Stimulated activated CD8-positive, alpha-beta memory T cell treated with anti-CD3 and anti-CD28 coated beads, Interleukin-15, amount 100 ng/mL, for 24 hours (primary cell): ENCODE data around the gene ARMH3.
A peak's percentile ranks its signal among the peaks of the same experiment; 100 is the strongest.

ENCODE experiments used
- DNase-seq: peaks from one replicate; pipeline ENCODE4 v3.0.0-alpha.2; 2020; ENCODE audit warnings: low read depth

ARMH3 gene

GRCh38 chr10:101857802-101858476 lies 198.0 kb downstream of the ARMH3 start:
- DNase-seq, result no peak

DNA sequence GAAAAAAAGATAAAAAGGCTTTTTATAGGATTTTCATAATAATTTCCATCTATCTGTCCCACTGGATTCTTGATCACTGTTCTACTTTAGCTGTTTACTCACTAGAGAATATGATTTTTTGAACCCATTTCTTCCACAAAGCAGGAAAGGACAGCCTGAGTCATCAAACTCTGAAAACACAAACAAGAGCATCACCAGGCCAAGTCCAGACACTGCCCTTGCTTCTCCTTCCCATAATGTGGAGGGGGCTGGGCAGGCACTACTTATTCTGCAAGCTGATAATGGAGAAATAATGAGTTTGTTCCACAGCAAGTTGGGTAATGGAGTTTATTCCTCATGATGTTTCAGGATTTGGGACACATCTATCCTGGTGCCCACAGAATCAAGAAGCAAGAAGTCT lies 199.3 kb downstream of the ARMH3 start:
- no peak for DNase-seq

DNA sequence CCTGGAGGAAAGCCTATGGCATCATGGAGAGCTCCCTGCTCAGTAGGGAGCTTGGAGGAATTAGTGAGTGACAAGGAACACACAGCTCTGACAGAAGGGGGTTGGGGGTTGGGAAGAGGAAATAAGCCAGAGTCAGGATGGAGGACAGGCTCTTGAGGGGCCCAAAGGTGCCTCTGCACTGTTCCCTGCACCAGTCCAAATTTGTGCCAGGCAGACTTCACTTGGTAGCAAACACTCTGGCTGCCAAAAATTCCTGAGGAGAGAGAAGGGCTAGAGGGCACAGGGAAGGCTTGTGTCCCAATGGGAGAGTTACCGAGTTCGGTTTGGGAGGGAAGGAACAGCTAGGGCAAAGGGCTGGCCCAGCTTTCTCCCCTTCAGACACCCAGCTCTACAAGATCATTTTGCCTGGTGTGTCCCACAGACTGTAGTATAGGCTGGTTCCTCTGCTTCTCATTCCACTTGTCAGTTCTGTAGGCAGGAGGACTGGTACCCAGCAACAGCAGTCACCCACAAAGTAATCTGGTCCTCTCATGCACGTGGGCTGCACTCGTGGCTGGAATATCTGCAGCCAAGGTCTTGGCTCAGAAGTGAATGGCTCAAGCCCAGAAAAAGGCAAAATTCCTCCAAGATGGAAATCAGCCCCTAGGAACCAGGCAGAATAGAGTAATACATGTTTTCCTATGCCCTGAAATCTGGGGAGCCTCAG lies 204.4 kb downstream of the ARMH3 start:
- no peak for DNase-seq

DNA sequence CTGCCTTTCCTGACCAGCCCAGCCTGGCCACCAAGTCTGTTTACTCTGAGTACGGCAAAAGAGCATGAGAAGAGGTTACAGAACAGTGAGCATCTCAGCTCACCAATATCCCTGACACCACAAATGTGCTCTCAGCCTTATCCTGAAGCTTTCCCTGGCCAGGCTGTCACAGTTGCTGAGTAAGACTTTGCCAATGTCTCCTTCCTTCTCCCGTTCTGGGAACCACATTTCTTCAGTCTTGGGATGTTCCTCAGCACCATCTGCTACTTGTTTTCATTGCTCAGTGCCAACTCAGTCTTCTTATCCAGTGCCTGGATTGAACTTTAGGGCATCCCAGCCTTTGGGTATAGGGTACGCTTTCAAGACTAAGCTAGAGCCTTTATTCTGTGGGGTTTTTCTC lies 205.2 kb downstream of the ARMH3 start:
- DNase-seq, result no peak

DNA sequence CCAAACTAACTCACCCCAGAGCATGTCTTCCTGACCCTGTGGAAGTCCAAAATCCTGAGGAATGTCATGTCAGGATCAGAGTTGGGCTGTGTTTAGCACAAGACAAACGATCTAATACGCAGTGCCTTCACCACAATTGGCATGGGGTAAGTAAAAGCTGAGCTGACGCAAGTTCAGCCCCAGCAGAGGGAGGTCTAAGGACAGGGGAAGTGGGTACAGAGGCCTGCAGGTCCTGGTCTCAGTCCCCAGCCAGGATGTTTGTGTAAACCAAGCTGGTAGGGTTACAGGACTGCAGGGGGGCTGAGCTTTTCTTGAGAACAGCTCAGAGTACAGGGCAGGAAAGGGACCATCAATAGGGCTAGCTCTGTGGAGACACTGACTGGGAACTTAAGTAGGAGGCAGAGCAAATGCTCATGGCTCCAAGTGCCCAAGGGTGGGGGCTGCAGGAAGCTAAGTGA lies 207.1 kb downstream of the ARMH3 start:
- DNase-seq, result no peak

DNA sequence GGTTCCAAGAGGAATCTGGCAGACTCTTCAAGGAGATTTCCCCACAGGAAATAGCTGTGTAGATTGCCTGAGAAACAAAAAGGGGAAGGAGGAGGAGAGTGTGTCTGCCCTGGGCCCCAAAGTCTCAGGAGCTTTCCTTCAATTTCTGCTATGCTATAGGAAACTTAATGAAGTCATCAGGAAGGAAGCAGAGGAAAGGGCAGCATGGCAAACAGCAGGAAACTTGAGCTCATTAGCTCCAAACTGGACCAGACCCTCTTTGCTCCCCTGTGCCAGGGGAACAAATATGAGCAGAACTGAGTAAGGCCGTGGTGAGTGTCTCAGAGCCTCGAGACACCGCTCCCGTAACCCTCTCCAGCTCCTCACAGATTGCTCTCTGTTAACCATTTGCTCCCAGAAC lies 207.6 kb downstream of the ARMH3 start:
- DNase-seq, result no peak

GRCh38 chr10:101845893-101846292 lies 210.1 kb downstream of the ARMH3 start:
- no peak for DNase-seq

- no peak for DNase-seq
Measured at GRCh38 chr10:101843032-101844021, 212.6 kb downstream of the ARMH3 start, which contains the start of gene KCNIP2. Gene KCNIP2, minus strand, starts transcription at chr10:101843800. Its CDS starts 232 bp downstream, at chr10:101843568.

GRCh38 chr10:101841826-101842225 lies 214.1 kb downstream of the ARMH3 start:
- no peak for DNase-seq

DNA sequence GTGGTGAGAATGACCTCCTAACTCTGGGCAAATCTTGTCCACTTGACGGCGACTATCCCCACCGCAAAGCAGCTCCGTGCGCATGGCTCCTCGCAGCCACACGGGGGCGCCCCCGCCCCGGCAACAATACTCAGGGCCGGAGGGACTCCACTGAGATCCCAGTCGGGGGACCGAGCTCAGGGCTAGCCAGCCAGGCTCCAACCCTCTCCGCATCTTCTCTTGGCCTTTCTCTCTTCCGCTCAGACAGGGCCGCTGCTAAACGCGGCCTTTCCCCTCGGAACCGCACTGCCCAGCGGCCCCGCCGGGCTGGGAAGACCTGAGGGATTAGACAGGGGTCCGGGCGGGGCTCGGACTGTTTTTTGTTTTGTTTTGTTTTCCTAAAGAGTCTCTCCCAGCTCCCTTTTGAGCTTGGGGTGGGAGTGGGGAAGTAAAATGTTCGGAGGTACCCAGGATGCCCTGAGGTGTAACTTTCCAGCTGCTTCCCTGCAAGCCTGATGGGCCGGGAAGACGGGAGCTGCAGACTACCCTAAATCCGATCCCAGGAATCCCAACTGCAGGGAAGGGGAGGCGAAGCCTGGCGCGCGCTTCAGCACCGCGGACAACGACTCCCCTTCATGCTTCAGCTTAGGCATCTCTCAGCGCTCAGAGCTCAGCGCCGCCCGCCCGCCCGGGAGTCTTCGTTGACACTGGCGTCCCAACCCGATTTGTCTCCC lies 215.1 kb downstream of the ARMH3 start:
- peak; percentile 60 for DNase-seq

DNA sequence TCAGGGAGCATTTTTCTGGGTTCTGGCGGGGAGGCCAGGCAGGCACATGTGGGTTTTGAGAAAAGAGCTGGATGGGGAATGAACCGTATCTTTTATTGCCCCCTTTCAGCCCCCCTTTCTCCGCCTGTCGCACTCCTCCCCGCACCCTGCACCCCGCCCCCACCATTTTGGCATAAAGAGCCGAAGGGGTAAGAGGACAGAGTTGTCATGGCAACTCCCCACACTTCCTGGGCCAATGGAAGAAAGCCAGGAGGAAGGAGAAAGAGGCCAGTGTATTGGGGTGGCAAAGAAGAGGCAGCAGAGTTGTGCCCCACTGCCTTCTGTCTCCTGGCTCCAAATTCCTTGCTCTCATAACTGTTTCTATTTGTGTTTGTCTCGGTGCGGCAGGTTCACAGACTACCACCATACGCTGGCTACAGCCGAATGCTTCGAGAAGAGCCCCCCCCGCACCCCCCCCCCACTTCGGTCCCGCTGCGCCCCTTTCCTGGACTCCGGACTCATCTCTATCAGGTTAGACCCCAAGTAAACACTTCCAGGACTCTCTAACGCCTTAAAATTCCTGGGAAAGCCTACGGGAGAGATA lies 215.8 kb downstream of the ARMH3 start:
- DNase-seq, result no peak

DNA sequence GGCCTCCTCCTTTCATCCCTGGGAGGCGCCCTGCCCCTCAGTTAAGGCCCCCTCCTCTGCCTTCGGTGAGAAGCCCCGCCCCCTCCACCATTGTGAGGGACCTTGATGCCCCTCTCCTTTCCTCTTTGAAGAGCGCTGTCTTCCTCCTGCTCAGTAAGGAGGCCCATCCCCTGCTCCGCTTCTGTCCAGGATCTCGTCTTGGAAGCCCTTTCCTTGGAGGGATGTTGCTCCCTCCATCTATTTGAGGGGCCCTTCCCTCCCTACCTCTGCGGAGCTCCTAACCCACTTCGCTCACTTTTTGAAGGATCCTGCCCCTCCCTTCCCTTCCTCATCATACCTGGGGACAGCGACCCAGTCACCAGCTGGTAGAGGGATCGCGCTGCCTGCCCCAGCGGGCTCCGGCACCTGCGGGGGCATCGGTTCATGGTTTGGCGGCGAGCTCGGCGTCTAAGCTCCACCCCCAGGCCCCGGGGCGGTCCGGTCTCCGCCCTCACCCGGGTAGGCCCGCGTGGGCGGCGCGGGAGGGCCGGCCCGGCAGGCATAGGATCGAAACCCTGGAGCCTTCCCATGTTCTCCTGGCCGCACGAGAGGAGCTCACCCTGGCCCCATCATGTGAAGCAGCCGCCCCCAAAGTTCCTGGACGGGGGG lies 216.4 kb downstream of the ARMH3 start:
- peak; percentile 27 for DNase-seq

DNA sequence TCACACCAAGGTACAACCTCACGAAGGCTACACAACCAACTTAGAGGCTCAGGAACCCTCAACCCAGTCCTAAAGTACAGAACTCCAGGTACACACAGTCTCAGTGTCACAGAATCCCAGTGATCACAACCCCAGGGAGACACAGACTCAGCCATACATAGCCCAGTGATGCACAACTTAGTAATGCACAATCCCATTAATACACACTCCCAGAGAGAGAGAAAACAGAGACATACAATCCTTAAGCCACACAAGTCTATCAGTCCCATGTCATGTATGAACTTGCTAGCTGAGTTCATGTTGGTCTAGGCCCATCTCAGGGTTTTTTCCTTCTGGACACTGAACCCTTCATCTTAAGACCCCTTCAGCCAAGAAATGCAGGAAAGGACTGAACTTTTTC lies 217.0 kb downstream of the ARMH3 start:
- no peak for DNase-seq

- DNase-seq, result no peak
Measured at GRCh38 chr10:101838416-101838970, 217.5 kb downstream of the ARMH3 start.

DNA sequence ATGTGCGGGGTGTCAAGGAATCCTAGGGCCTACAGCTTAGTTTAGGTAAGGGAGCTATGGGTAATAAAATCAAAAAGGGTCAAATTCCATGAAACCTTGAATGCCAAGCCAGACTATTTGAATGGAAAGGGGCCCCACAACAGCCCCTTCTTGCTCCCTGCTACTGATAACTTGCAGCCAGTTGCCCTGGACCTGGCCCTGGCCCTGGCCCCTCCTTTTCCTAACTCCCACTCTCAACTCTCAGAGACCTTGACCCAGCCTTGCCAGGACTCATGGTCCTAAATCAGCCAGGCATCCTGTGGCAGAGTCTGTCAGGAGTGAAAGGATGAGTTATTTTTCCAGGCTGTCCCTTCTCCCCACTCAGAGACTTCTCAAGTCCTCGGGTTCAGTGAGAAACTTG lies 218.2 kb downstream of the ARMH3 start:
- no peak for DNase-seq

DNA sequence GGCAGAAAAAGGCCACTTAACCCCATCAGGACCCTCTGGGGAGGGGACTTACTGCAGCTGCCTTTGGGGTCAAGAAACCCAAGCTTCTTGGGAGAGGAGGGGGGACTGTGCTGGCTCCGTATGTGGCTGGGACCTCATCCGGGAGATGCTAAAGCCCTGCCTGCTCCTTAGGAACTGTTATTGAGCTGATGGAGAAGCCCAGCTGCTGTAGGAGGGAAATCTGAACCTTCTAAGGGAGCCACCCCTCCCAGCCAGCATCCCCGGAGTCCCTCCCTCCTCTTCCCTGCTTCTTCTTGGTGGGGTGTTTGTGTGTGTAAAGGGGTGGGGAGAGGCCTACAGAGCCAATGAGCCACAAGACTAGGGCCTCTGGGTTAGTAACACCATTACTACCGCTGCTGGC lies 220.6 kb downstream of the ARMH3 start:
- no peak for DNase-seq

- DNase-seq, result no peak
Measured at GRCh38 chr10:101834341-101834740, 221.6 kb downstream of the ARMH3 start.

DNA sequence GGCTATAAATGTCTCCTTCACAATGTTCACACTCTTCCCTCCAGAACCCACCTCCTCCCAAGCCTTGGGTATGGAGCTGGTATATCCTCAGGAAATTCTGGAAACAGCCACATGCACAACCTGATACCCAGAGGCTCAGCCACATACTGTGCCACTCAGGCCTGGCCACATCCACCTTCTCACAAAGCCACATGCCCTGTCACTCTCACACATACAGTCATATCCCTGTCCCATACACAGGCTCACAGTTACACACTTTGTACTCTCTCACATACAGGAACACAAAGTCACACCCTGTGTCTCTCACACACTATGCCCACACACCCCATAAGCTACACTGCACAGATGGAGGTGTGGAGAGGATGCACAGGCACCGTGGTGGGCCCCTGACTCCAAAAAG lies 222.5 kb downstream of the ARMH3 start:
- no peak for DNase-seq

DNA sequence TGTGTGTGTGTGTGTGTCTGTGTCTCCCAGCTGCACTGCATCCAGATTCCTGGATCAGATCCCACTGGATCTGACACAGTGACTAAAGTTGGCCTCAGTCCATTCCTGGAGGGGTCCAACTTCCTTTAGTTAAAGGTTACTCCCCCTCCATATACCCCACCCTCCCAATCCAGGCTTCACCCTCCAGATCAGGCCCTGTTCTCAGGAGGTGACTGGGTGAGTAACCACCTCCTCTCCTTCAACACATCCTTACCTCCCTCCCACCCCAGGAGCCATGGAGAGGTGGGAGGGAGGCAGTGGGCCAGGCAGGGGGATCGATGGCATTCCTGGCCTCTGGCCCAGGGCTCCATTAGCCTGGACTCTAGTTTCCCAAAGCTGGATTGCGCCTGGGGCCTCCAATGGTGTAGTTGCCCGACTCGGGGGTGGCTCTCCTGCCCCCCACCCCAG lies 223.6 kb downstream of the ARMH3 start:
- DNase-seq, result no peak

DNA sequence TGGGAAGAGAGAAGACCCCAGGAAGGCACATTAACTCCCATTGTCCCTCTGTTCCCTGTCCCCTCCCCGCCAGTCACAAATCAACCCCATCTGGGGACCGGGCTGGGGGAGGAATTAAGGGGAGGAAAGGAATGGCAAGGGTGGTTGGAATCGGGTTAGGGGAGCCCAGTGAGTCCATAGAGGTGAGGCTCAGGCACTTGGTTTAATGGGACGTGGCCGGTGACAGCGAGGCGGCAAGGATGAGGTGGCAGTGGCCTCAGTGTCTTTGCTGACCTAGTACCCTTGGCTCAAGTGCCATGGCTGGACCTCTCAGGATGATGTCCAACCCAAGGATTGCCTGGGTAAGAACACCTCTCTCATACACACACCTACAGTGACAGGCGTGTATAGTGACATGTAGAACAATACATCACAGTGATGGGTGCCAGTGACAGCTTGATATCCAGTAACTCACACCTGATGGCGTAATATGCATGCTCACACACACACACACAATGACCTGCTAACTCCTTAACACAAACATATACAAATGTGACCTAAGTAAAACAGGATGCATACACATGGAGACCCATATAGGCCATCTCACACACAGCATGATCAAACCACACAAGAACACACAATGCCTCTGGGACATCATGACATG lies 224.7 kb downstream of the ARMH3 start:
- no peak for DNase-seq
